GM18526 (cell line): Measurements from ENCODE around the gene CASTOR1.
A peak's percentile ranks its signal among the peaks of the same experiment; 100 is the strongest.

Experiments
- POLR2A ChIP-seq: IDR thresholded peaks from 3 replicates; pipeline ENCODE4 v1.6.1; 2011; ENCODE audit not compliant: insufficient read length; ENCODE audit errors: extremely low read depth

The CASTOR1 gene

DNA sequence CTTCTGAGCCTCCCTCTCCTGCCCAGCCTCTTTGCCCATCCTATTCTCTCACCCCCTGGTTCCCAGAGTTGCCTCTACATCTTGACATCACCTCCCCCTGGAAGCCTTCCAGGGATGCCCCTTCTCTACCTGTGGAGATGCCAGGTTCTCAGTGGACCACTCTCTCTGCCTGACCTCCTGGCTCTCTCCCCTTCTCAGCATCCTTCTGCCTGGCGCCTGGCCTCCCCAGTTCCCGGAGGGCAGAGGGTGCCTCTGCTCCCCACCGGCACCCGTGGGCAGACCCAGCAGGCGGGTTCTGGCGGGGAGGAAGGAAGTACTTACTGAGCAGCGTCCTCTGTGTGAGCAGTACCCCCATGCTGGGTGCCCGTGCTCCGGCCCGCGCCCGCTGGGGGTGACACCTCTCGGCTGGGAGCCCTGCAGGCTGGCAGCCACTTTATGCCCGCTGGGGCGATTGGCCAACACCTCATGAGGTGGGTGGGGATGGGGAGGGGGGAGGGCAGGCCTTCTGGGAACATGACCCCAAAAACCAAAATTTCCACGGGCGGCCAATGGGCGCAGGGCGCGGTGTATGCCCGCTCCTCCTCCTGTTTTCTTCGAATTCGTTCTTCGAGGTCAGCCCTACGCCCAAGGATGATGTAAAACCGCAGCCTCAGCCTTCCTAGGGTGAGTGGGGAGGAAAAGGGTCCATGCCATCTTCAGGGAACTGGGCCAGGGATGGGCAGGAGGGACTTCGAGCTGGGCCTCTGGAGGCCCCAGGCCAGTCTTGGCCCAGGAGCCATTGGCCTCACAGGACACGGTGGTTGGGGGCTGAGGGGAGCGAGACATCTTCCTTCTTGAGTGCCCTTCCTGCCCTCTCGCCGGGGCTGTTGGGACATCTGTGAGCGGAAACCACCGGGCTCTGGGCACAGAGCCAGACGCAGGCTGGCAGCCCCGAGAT lies 22.6 kb downstream of the CASTOR1 start, which contains the start of gene OSM:
OSM (minus strand) TSS at position 407 of the 937 bp plus-strand sequence; CDS start at position 355, 52 bp downstream.
- TF ChIP-seq POLR2A = peak; percentile 55

GRCh38 chr22:30265823-30266444 lies 23.4 kb downstream of the CASTOR1 start:
- TF ChIP-seq POLR2A = peak; percentile 70

- TF ChIP-seq POLR2A = no peak
Measured at GRCh38 chr22:30265131-30265720, 24.1 kb downstream of the CASTOR1 start.

- no peak for TF ChIP-seq POLR2A
Measured at GRCh38 chr22:30263883-30264282, 25.4 kb downstream of the CASTOR1 start.

DNA sequence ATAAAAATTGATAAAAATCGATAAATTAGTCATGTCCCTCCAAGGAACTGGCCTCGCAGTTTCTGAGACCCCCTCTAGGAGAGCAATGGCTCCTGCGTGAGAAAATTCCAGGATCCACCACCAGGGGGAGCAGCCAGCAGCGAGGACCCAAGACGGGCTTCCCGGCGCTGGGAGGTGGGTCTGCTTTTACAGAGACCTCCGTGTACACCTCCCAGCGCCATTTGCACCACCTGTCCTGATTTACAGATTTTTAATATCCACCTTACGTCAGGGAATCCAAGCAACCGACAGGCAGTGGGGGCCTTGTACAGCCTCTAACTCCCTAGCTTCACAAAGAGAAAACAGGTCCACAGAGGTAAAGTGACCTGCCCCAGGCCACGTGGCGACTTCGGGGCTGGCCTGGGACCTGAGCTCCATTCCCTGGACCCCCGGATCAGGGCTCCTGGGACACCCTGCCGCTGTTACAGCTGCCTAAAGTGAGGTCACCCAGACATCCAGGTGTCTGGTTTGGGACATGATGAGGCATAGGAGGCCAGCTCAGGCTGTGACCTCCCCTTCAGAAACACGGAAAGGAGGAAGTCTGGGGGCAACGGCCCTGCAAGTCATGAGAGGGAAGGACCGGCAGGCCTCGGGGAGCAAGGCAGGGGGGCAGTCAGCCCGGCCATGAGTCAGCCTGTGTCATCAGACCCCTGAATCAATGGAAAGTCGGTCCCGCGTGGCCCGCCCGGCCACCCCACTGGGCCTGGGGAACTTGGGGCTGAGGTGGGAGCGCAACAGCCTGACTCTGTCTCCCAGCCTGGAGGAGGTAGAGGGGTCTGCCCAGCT lies 26.2 kb downstream of the CASTOR1 start:
- TF ChIP-seq POLR2A = no peak

- no peak for TF ChIP-seq POLR2A
Measured at GRCh38 chr22:30262112-30262511, 27.2 kb downstream of the CASTOR1 start.

GRCh38 chr22:30261134-30261533 lies 28.2 kb downstream of the CASTOR1 start:
- TF ChIP-seq POLR2A = no peak

DNA sequence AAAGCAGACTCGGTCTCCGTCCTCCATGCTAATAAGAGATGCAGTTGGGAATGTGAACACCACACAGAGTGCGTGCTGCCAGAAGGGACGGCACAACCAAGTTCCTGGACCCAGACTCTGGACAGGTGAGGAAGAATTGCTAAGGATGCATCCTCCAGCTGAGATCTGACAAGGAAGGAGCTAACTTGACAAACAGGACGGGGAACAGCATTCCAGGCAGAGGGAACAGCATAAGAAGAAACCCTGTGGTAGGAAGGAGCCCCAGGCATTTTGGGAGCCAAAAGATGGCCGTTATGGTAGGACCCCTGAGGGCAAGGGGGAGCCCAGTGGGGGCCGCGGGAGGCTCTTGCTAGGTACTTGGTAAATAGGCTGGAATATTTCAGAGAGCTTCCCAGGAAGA lies 28.6 kb downstream of the CASTOR1 start:
- no peak for TF ChIP-seq POLR2A

- no peak for TF ChIP-seq POLR2A
Measured at GRCh38 chr22:30260276-30260675, 29.0 kb downstream of the CASTOR1 start.

GRCh38 chr22:30254314-30254713 lies 35.0 kb downstream of the CASTOR1 start:
- no peak for TF ChIP-seq POLR2A

DNA sequence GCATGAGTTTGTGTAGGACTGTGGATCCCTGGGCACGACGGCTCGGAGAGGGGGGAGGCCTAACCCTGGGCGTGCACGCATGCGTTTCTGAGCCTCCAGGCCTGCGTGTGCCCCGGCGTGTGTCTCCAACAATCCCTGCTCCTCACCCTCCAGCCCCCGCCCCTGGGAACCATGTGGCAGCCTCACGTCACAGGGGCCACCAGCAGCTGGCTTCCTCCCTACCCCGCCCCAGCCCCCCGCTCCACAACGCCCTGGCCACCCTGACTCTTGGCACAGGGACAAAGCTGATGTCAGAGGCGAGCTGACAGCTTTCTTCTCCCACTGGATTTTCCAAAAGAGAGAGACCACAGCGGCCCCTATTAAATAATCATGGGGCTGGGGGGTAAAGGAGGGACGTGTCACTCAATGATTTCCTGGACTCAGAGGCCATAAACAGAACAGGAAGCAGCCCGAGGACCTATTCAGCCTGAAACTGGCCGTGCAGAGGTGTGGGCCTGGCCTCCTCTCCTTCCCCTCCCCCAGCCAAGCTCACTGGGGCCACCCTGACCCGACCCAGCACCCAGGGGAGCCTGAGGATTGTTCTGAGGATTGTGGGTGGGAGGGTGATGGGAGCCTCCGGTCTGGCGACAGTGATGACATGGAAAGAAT lies 36.0 kb downstream of the CASTOR1 start:
- TF ChIP-seq POLR2A = no peak

- TF ChIP-seq POLR2A = no peak
Measured at GRCh38 chr22:30252411-30253204, 36.7 kb downstream of the CASTOR1 start.

DNA sequence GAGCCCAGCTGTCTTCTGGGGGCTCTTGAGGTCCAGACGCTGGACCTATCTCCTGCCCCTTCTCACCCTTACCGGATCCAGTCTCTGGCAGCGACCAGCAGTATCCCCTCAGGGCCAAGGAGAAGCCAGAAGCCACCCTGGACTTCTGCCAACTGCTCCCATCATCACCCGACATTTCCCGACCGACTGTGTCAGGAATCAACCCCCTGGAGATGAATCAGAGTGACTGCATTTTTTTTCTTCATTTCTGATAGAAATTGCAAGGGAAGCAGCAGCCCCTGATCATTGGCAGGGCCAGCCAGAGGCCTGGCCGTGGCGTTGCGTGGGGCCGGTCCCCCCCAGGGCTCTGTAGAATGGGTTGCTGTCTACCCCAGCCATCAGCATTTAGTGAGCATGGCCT lies 37.6 kb downstream of the CASTOR1 start:
- TF ChIP-seq POLR2A = no peak

DNA sequence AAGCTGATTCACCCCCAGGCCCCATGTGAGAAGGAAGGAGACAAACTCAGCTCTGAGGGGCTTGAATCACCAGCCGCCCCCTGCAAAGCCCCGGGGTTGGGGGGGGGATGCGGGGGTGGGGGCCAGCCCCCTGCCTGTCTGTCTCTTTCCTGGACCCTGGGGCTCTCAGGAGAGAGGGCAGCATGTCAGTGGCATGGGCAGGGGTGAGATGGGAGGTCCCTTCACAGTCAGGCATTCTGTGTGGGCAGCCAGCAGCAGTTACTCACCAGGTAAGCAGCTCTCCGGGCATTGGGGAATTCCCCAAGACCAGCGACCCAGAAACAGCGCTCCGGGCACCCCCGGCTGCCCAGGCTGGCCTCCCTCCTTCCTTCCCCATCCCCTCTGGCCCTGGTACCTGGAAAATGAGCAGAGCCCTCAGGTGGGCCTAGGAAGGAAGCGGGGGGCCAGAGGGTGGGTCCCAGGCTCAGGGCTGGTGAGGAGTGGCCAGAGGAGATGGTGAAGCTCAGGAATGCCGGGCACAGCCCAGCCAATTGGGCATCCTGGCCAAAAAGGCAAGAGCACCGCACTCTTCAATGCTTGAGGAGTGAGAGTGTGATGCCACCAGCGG lies 38.5 kb downstream of the CASTOR1 start:
- TF ChIP-seq POLR2A = no peak

DNA sequence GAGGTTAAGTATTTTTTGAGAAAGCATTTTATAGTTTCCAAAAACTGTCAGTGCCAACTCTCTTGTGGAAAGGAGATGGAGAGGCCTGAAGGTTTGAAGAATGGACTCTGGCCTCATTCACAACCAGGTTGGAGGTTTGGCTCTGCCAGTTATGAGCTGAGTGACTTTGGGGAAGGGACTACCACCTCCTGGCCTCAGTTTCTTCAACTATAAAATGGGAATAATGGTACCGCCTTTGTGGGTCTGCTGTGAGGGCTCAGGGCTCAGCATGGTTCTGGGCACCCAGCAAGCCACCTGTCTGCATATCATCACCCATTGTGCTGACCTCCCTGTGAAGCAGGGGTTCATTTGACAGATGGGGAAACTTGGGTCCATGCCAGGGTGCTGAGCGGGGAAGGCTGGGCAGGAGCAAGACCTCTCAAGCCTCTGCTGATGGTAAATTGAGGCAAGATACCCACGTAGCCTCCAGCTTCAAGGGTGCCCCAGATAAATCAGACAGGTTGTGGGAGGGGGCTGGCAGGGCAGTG lies 39.2 kb downstream of the CASTOR1 start:
- TF ChIP-seq POLR2A = no peak
